Smooth muscle cell (in vitro differentiated cells): Measurements from ENCODE around the gene VAT1L. TPM values are rescaled to one million over a fixed set of nuclear protein-coding genes. Genes with fewer than 3 reads are reported as not detected.

Source experiments
- DNase-seq: peaks from one replicate; lab custom pipeline; 2025; ENCODE audit not compliant: unreplicated experiment; lab: John Stamatoyannopoulos, UW
- H2AFZ ChIP-seq: fragments of 200-600 bp; sonication (generic); 2 replicates; pipeline ENCODE4 v1.6.0; 2016; ENCODE audit warnings: antibody characterized with exemption, low read depth, mild to moderate bottlenecking
- H3F3A ChIP-seq: fragments of 200-600 bp; sonication (generic); 2 replicates; pipeline ENCODE4 v1.6.0; 2017; ENCODE audit warnings: antibody characterized with exemption, low read depth
- H3K27ac ChIP-seq: fragments of 200-600 bp; sonication (generic); 2 replicates; pipeline ENCODE4 v1.5.1; 2016; ENCODE audit warnings: low read depth, mild to moderate bottlenecking
- H3K27me3 ChIP-seq: fragments of 200-600 bp; sonication (generic); 2 replicates; pipeline ENCODE4 v1.6.1; 2016; ENCODE audit warnings: low read depth, mild to moderate bottlenecking
- H3K36me3 ChIP-seq: fragments of 200-600 bp; sonication (generic); 2 replicates; pipeline ENCODE4 v1.5.1; 2016; ENCODE audit warnings: low read depth
- H3K4me1 ChIP-seq: fragments of 200-600 bp; sonication (generic); 2 replicates; pipeline ENCODE4 v1.5.1; 2016; ENCODE audit warnings: low read depth
- H3K4me2 ChIP-seq: fragments of 200-600 bp; sonication (generic); 2 replicates; pipeline ENCODE4 v1.6.0; 2016; ENCODE audit warnings: mild to moderate bottlenecking
- H3K4me3 ChIP-seq: fragments of 200-600 bp; sonication (generic); 2 replicates; pipeline ENCODE4 v1.5.1; 2016; ENCODE audit warnings: mild to moderate bottlenecking
- H3K79me2 ChIP-seq: fragments of 200-600 bp; sonication (generic); 2 replicates; pipeline ENCODE4 v1.6.0; 2016; ENCODE audit warnings: low read depth, mild to moderate bottlenecking
- H3K9ac ChIP-seq: fragments of 200-600 bp; sonication (generic); 2 replicates; pipeline ENCODE4 v1.6.0; 2016; ENCODE audit warnings: low read depth
- H3K9me3 ChIP-seq: fragments of 200-600 bp; sonication (generic); replicated peaks from 2 replicates; pipeline ENCODE4 v1.5.1; 2016; ENCODE audit warnings: low read depth
- H4K20me1 ChIP-seq: fragments of 200-600 bp; sonication (generic); 2 replicates; pipeline ENCODE4 v1.6.0; 2016; ENCODE audit warnings: low read depth
- WGBS: methylation state at CpG from one replicate; pipeline ENCODE4 v1.1.7; 2016; ENCODE audit warnings: low lambda C conversion rate; 5-methylcytosine and 5-hydroxymethylcytosine counted together
- polyA plus RNA-seq: library from polyadenylated mRNA; unstranded; fragments of >200 nt; fragmentation: Nextera tagmentation; extraction: Ambion mirVana; gene quantifications from 2 replicates; pipeline ENCODE4 v1.2.1, GENCODE V29; 2016
- total RNA-seq: library from RNA; depleted of rRNA; stranded (reverse); fragments of >200 nt; gene quantifications from 2 replicates; pipeline ENCODE4 v1.2.3, GENCODE V29; 2014
- TF ChIP-seq, protein P1 (sequence below): fragments of 200-600 bp; sonication (generic); IDR thresholded peaks from 2 replicates; pipeline ENCODE4 v1.5.1; 2017; ENCODE audit warnings: borderline replicate concordance, mild to moderate bottlenecking, antibody characterized with exemption; ENCODE audit not compliant: insufficient read depth, poor library complexity, severe bottlenecking

The VAT1L gene
- total and polyA plus RNA-seq, 2 experiments from 2014 or later: 4.0 to 5.4 TPM

- Histone ChIP-seq H3K36me3 (no peaks in the 10 kb centered on the region), H3K4me3 (no peak overlapping the region), H3K27ac (no peak overlapping the region), H2AFZ (no peak overlapping the region), H3K27me3 (peaks cover 4% of the 10 kb centered on the region), H3K4me1 (peaks cover 8% of the 10 kb centered on the region), H3K9me3 (no peaks in the 10 kb centered on the region), H3K4me2 (no peak overlapping the region), H4K20me1 (no peaks in the 10 kb centered on the region), H3K9ac (no peak overlapping the region), H3F3A (no peaks in the 10 kb centered on the region), H3K79me2 (no peaks in the 10 kb centered on the region)
- TF ChIP-seq, protein P1, sequence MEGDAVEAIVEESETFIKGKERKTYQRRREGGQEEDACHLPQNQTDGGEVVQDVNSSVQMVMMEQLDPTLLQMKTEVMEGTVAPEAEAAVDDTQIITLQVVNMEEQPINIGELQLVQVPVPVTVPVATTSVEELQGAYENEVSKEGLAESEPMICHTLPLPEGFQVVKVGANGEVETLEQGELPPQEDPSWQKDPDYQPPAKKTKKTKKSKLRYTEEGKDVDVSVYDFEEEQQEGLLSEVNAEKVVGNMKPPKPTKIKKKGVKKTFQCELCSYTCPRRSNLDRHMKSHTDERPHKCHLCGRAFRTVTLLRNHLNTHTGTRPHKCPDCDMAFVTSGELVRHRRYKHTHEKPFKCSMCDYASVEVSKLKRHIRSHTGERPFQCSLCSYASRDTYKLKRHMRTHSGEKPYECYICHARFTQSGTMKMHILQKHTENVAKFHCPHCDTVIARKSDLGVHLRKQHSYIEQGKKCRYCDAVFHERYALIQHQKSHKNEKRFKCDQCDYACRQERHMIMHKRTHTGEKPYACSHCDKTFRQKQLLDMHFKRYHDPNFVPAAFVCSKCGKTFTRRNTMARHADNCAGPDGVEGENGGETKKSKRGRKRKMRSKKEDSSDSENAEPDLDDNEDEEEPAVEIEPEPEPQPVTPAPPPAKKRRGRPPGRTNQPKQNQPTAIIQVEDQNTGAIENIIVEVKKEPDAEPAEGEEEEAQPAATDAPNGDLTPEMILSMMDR: no peak
- DNase-seq: no peak
- 89% methylated on average over 2 of the region's 2 CpGs for WGBS
Measured at GRCh38 chr16:77949445-77949844, 161.1 kb downstream of the VAT1L start.

GRCh38 chr16:77951788-77952187 lies 163.4 kb downstream of the VAT1L start:
- Histone ChIP-seq H3K79me2 (no peaks in the 10 kb centered on the region), H3K9ac (no peak overlapping the region), H3K27me3 (peaks cover 4% of the 10 kb centered on the region), H3K4me2 (no peak overlapping the region), H4K20me1 (no peaks in the 10 kb centered on the region), H3K4me1 (peaks cover 3% of the 10 kb centered on the region), H3K27ac (no peak overlapping the region), H3K9me3 (no peaks in the 10 kb centered on the region), H3K4me3 (no peak overlapping the region), H2AFZ (no peak overlapping the region), H3F3A (no peaks in the 10 kb centered on the region), H3K36me3 (no peaks in the 10 kb centered on the region)
- TF ChIP-seq, protein P1: no peak
- WGBS: 33% methylated on average over 2 of the region's 2 CpGs
- no peak for DNase-seq

- Histone ChIP-seq H3K9me3 (no peaks in the 10 kb centered on the region), H3K4me3 (no peak overlapping the region)
Measured at GRCh38 chr16:77955127-77955526, 166.8 kb downstream of the VAT1L start.

GRCh38 chr16:77956231-77956630 lies 167.9 kb downstream of the VAT1L start:
- Histone ChIP-seq H3K4me1 (no peaks in the 10 kb centered on the region), H3K27ac (no peak overlapping the region), H3K4me2 (no peak overlapping the region), H4K20me1 (no peaks in the 10 kb centered on the region), H3K9ac (no peak overlapping the region), H3K9me3 (no peaks in the 10 kb centered on the region), H2AFZ (no peak overlapping the region), H3K36me3 (no peaks in the 10 kb centered on the region), H3K27me3 (no peaks in the 10 kb centered on the region), H3F3A (no peaks in the 10 kb centered on the region), H3K79me2 (no peaks in the 10 kb centered on the region), H3K4me3 (no peak overlapping the region)
- no peak for DNase-seq
- TF ChIP-seq, protein P1: no peak
- WGBS: 89% methylated on average over 4 of the region's 4 CpGs

More at GRCh38 chr16:77955127-77955526, 166.8 kb downstream of the VAT1L start:
- H3K4me1 ChIP-seq: no peaks in the 10 kb centered on the region
- H4K20me1 ChIP-seq: no peaks in the 10 kb centered on the region
- H3K9ac ChIP-seq: no peak overlapping the region
- no peaks in the 10 kb centered on the region for H3F3A ChIP-seq
- no peaks in the 10 kb centered on the region for H3K79me2 ChIP-seq
- no peaks in the 10 kb centered on the region for H3K27me3 ChIP-seq
- 87% methylated on average over 8 of the region's 8 CpGs for WGBS
- TF ChIP-seq, protein P1: no peak
- H3K4me2 ChIP-seq: no peak overlapping the region
- no peak overlapping the region for H2AFZ ChIP-seq
- no peak for DNase-seq
- H3K36me3 ChIP-seq: no peaks in the 10 kb centered on the region
- H3K27ac ChIP-seq: no peak overlapping the region
